GM06990 (cell line): Measurements from ENCODE around the gene PLOD2.
A peak's percentile ranks its signal among the peaks of the same experiment; 100 is the strongest.

ENCODE experiments used
- DNase-seq: peaks from one replicate; pipeline ENCODE4 v3.0.0-alpha.2; 2011; ENCODE audit not compliant: insufficient read length; ENCODE audit errors: extremely low read depth
- H3K27me3 ChIP-seq: replicated peaks from 2 replicates; pipeline ENCODE4 v1.6.0; 2011; ENCODE audit warnings: low read length; ENCODE audit not compliant: control insufficient read depth, insufficient read depth
- H3K36me3 ChIP-seq: 2 replicates; pipeline ENCODE4 v1.5.1; 2011; ENCODE audit warnings: low read length; ENCODE audit not compliant: control insufficient read depth, insufficient read depth
- H3K4me3 ChIP-seq: replicated peaks from 2 replicates; pipeline ENCODE4 v1.5.1; 2011; ENCODE audit warnings: low read depth, mild to moderate bottlenecking, control low read depth, low read length
- TF ChIP-seq, protein P1 (sequence below): IDR thresholded peaks from 2 replicates; pipeline ENCODE4 v1.5.1; 2011; ENCODE audit warnings: low read length, control low read depth, mild to moderate bottlenecking, inconsistent platforms; ENCODE audit not compliant: insufficient read depth, poor library complexity, severe bottlenecking

PLOD2 gene

DNA sequence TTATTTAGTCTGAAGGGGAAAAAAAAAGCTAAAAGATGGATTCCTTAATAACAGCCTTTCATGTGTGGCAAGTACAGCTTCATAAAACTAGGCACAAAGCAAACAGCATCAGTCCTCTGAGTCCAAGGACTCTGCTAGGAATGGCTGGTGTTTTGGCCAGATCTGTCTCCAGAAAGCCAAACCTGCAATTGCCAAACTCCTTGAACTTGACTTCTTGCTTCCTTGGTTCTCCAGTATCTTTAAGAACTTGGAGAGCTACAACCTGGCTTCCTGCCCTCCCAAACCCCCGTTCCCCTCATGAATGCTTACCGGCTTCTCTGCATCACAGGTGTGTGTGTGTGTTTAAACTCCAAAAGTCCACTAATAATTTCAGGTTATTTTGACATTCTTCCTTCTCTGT lies 1.6 kb upstream of the PLOD2 start:
- TF ChIP-seq, protein P1, sequence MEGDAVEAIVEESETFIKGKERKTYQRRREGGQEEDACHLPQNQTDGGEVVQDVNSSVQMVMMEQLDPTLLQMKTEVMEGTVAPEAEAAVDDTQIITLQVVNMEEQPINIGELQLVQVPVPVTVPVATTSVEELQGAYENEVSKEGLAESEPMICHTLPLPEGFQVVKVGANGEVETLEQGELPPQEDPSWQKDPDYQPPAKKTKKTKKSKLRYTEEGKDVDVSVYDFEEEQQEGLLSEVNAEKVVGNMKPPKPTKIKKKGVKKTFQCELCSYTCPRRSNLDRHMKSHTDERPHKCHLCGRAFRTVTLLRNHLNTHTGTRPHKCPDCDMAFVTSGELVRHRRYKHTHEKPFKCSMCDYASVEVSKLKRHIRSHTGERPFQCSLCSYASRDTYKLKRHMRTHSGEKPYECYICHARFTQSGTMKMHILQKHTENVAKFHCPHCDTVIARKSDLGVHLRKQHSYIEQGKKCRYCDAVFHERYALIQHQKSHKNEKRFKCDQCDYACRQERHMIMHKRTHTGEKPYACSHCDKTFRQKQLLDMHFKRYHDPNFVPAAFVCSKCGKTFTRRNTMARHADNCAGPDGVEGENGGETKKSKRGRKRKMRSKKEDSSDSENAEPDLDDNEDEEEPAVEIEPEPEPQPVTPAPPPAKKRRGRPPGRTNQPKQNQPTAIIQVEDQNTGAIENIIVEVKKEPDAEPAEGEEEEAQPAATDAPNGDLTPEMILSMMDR: no peak
- Histone ChIP-seq H3K4me3 (no peak overlapping the region), H3K27me3 (no peaks in the 10 kb centered on the region), H3K36me3 (no peaks in the 10 kb centered on the region)
- DNase-seq: no peak

DNA sequence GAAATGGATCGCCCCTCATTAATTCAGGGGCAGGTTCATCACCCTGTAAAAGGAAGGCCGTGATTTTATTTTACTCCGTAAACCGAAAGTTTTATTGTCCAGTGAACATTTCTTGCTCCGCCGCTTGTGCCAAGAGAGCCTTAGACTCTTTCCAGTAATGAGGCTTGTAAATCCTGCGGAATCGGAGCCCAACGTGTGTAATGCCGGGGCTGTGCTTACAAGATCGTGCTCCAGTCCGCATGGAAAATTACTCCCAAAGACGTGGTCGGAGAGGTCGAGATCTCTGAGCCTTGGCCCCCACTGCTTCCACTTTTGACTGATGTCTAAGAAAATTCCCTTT lies 649 bp upstream of the PLOD2 start:
- no peak overlapping the region for H3K4me3 ChIP-seq
- DNase-seq: no peak

DNA sequence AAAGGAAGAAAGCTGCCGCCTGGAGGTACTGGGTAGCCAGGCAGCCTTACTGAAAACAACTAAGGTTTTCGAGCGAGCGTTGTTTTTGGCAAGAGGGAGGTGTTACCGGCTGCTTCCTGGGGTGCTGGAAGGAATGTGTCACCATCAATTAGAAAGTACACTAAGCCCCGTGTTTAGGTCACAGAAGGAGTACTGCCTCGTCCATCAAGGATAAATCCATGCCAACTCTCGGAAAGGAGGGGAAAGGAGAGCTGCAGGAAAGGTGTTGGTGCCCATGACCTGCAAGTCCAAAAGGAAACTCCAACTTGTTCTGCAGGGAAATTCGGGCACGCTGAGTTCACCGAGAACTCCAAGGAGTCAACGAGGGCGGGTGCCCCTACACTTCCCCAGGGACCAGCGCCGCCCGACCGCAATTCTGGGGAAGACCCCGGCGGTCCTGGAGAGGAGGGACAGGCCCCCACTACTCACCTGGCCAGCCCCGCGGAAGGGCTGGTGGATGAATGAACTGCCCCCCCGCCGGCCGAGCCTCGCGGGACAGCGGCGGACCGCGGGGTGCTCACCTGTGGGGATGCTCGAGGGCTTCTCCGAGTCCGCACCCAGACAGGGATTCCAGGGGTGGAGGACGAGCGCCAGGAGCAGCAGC lies 542 bp downstream of the PLOD2 start:
- Histone ChIP-seq H3K36me3 (no peaks in the 10 kb centered on the region), H3K27me3 (no peaks in the 10 kb centered on the region), H3K4me3 (peak overlapping the region; percentile 10)
- TF ChIP-seq, protein P1: no peak
- DNase-seq: no peak

More for the DNA sequence above, 649 bp upstream of the PLOD2 start:
- no peaks in the 10 kb centered on the region for H3K36me3 ChIP-seq
- H3K27me3 ChIP-seq: no peaks in the 10 kb centered on the region
- TF ChIP-seq, protein P1: no peak

DNA sequence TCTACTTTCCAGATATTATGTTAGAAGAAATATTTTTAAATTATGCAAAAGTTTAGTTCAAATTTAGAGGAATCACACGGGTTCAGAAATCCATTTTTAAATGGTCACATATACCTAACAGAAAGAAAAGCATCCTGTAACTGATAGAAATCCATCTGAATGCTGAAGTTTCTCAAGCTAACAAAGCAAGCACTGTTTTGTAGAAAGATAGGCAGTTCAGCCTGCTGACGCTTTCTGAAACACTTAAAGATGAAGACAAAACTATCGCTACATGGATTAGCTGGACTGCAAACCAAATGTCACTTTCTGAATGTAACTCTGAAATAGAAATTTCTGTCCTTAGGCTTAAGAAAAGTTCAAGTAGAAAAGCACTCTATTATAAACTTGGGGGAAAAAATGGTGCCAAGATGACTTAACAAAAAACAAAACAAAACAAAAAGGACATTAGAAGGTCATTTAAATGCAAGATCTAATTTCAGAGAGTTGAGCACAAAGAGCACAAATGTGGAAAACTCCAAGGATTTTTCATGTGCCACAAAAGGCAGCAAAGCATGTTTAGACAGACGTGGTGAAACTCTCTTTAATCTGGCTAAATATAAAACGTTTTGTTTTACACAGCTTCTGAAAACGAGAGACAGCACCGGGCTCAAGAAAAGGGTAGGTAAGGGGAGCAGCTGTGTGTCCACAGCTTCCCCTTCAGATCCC lies 1.2 kb downstream of the PLOD2 start:
- Histone ChIP-seq H3K27me3 (no peaks in the 10 kb centered on the region), H3K4me3 (peak overlapping the region; percentile 10; the same call in 1 of the 2 replicates), H3K36me3 (no peaks in the 10 kb centered on the region)
- no peak for DNase-seq
- TF ChIP-seq, protein P1: no peak

DNA sequence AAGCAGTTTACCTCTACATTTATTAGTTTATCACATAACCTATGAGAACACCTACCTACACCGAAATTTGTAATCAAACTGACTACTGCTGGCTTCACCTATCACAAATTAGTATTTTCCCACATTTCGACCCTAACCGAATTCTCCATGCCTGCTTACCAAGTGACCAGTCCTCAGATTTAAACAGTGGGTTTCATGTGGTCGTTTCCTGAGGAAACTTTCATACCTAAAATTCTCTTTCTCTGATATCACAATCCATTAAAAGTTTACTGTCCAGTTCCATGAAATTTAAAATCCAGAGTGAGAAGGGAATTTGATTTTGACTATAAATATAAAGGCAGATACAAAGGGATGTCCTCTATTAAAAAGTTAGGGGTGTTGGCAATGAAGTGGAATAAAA lies 1.9 kb downstream of the PLOD2 start:
- TF ChIP-seq, protein P1: no peak
- Histone ChIP-seq H3K36me3 (no peaks in the 10 kb centered on the region), H3K4me3 (no peak overlapping the region), H3K27me3 (no peaks in the 10 kb centered on the region)
- DNase-seq: no peak
